Large intestine (tissue), 3 donors: ENCODE measurements around the gene TTYH2. TPM values are rescaled to one million over a fixed set of nuclear protein-coding genes. Genes with fewer than 3 reads are reported as not detected.
"Not testable (repeated sequence)": the region's sequence is repeated elsewhere in the genome, so short reads cannot be mapped to it uniquely, and the experiment has no call there.

ENCODE experiments used
- DNase-seq, 2 donors: peaks; one replicate each; pipeline versions ENCODE4 v3.0.0 to v3.0.0-alpha.2; 2013
- H3K27ac ChIP-seq: one replicate; pipeline ENCODE4 v1.5.1; 2013; ENCODE audit warnings: low read length
- H3K27me3 ChIP-seq: 2 replicates; pipeline ENCODE4 v1.6.1; 2013; ENCODE audit warnings: low read length; ENCODE audit not compliant: control insufficient read depth, insufficient read depth
- H3K36me3 ChIP-seq: 2 replicates; pipeline ENCODE4 v1.6.1; 2013; ENCODE audit warnings: low read length; ENCODE audit not compliant: control insufficient read depth, insufficient read depth
- H3K4me1 ChIP-seq: one replicate; pipeline ENCODE4 v1.6.1; 2013; ENCODE audit warnings: low read length; ENCODE audit not compliant: control insufficient read depth, insufficient read depth
- H3K4me3 ChIP-seq: one replicate; pipeline ENCODE4 v1.5.1; 2013; ENCODE audit warnings: low read length
- H3K9me3 ChIP-seq: one replicate; pipeline ENCODE4 v1.6.1; 2013; ENCODE audit warnings: mild to moderate bottlenecking, low read depth, low read length, moderate library complexity; ENCODE audit not compliant: control insufficient read depth
- WGBS: methylation state at CpG from one replicate; pipeline ENCODE4 v1.1.5; 2013; ENCODE audit warnings: low lambda C conversion rate; ENCODE audit not compliant: insufficient coverage; 5-methylcytosine and 5-hydroxymethylcytosine counted together
- polyA plus RNA-seq: library from polyadenylated mRNA; unstranded; fragments of 120-200 nt; gene quantifications from one replicate; pipeline ENCODE4 v1.2.1, GENCODE V29; 2013

TTYH2 gene
- polyA plus RNA-seq, 1 donor = 60.8 TPM

- H3K27me3 ChIP-seq = peaks cover 9% of the 10 kb centered on the region
- WGBS = no CpG with 5 or more reads among the region's 13 CpGs
These were observed 58.7 kb downstream of the TTYH2 start for GRCh38 chr17:74271901-74272561.

GRCh38 chr17:74272731-74273201 lies 59.4 kb downstream of the TTYH2 start:
- Histone ChIP-seq H3K27me3 (peaks cover 9% of the 10 kb centered on the region), H3K9me3 (no peaks in the 10 kb centered on the region), H3K27ac (no peak overlapping the region), H3K4me1 (peaks cover 7% of the 10 kb centered on the region), H3K4me3 (no peak overlapping the region), H3K36me3 (no peaks in the 10 kb centered on the region)
- DNase-seq = no peak
- no CpG with 5 or more reads among the region's 10 CpGs for WGBS

More at GRCh38 chr17:74271901-74272561, 58.7 kb downstream of the TTYH2 start:
- Histone ChIP-seq H3K36me3 (no peaks in the 10 kb centered on the region), H3K4me1 (peaks cover 7% of the 10 kb centered on the region), H3K9me3 (no peaks in the 10 kb centered on the region), H3K4me3 (no peak overlapping the region), H3K27ac (no peak overlapping the region)
- no peak for DNase-seq

- WGBS = no CpG with 5 or more reads among the region's 33 CpGs
- H3K27me3 ChIP-seq = peaks cover 9% of the 10 kb centered on the region
- no peak within 1 kb of the TSS for H3K4me3 ChIP-seq
- H3K27ac ChIP-seq = no peak within 1 kb of the TSS
- no peaks in the 10 kb centered on the region for H3K9me3 ChIP-seq
- DNase-seq = peak in 1 of 2 donors; percentile 53
- H3K4me1 ChIP-seq = peaks cover 7% of the 10 kb centered on the region
- no peaks in the 10 kb centered on the region for H3K36me3 ChIP-seq
These were observed 60.8 kb downstream of the TTYH2 start, which contains the start of gene DNAI2 for GRCh38 chr17:74274060-74274708. DNAI2 (plus strand) TSS chr17:74274234; CDS start chr17:74281818, 7,584 bp downstream.

GRCh38 chr17:74274709-74275340 lies 61.5 kb downstream of the TTYH2 start:
- DNase-seq = peak in 1 of 2 donors; percentile 42
- peaks cover 7% of the 10 kb centered on the region for H3K4me1 ChIP-seq

GRCh38 chr17:74276051-74276476 lies 62.7 kb downstream of the TTYH2 start:
- no peak overlapping the region for H3K27ac ChIP-seq

More at GRCh38 chr17:74274709-74275340, 61.5 kb downstream of the TTYH2 start:
- no peaks in the 10 kb centered on the region for H3K36me3 ChIP-seq
- WGBS = no CpG with 5 or more reads among the region's 14 CpGs
- peaks cover 9% of the 10 kb centered on the region for H3K27me3 ChIP-seq
- no peak overlapping the region for H3K4me3 ChIP-seq
- no peaks in the 10 kb centered on the region for H3K9me3 ChIP-seq
- no peak overlapping the region for H3K27ac ChIP-seq

GRCh38 chr17:74276541-74277009 lies 63.2 kb downstream of the TTYH2 start:
- Histone ChIP-seq H3K27me3 (peaks cover 9% of the 10 kb centered on the region), H3K4me3 (no peak overlapping the region), H3K27ac (no peak overlapping the region), H3K4me1 (peaks cover 7% of the 10 kb centered on the region), H3K36me3 (no peaks in the 10 kb centered on the region), H3K9me3 (no peaks in the 10 kb centered on the region)
- WGBS = no CpG with 5 or more reads among the region's 5 CpGs
- no peak for DNase-seq

More at GRCh38 chr17:74276051-74276476, 62.7 kb downstream of the TTYH2 start:
- peak in 1 of 2 donors; percentile 28 for DNase-seq
- Histone ChIP-seq H3K27me3 (peaks cover 9% of the 10 kb centered on the region), H3K9me3 (no peaks in the 10 kb centered on the region), H3K4me3 (no peak overlapping the region), H3K4me1 (peaks cover 7% of the 10 kb centered on the region), H3K36me3 (no peaks in the 10 kb centered on the region)
- WGBS = 20% methylated on average over 1 of the region's 12 CpGs

GRCh38 chr17:74277935-74278334 lies 64.6 kb downstream of the TTYH2 start:
- H3K9me3 ChIP-seq = no peaks in the 10 kb centered on the region
- no peak overlapping the region for H3K4me3 ChIP-seq
- H3K27ac ChIP-seq = no peak overlapping the region
- H3K4me1 ChIP-seq = peaks cover 12% of the 10 kb centered on the region
- peaks cover 9% of the 10 kb centered on the region for H3K27me3 ChIP-seq
- no CpG with 5 or more reads among the region's 1 CpG for WGBS
- DNase-seq = no peak
- H3K36me3 ChIP-seq = no peaks in the 10 kb centered on the region

GRCh38 chr17:74279617-74280016 lies 66.2 kb downstream of the TTYH2 start:
- not testable (repeated sequence) for H3K4me1 ChIP-seq, H3K27ac ChIP-seq, H3K4me3 ChIP-seq, H3K9me3 ChIP-seq, H3K36me3 ChIP-seq, DNase-seq, H3K27me3 ChIP-seq
- no CpG with 5 or more reads among the region's 7 CpGs for WGBS

GRCh38 chr17:74280093-74280513 lies 66.7 kb downstream of the TTYH2 start:
- DNase-seq = peak in 1 of 2 donors; percentile 45
- WGBS = no CpG with 5 or more reads among the region's 9 CpGs
- Histone ChIP-seq H3K9me3 (no peaks in the 10 kb centered on the region), H3K36me3 (no peaks in the 10 kb centered on the region), H3K4me3 (no peak overlapping the region), H3K4me1 (peaks cover 4% of the 10 kb centered on the region), H3K27me3 (no peaks in the 10 kb centered on the region), H3K27ac (no peak overlapping the region)

- Histone ChIP-seq H3K9me3 (no peaks in the 10 kb centered on the region), H3K27ac (no peak overlapping the region), H3K27me3 (no peaks in the 10 kb centered on the region), H3K4me1 (peaks cover 4% of the 10 kb centered on the region), H3K4me3 (no peak overlapping the region), H3K36me3 (no peaks in the 10 kb centered on the region)
- DNase-seq = no peak
- no CpG with 5 or more reads among the region's 20 CpGs for WGBS
These were observed 68.4 kb downstream of the TTYH2 start for GRCh38 chr17:74281799-74282198.
